ENCODE results near the gene VAV1. TPM values are rescaled to one million over a fixed set of nuclear protein-coding genes. Genes with fewer than 3 reads are reported as not detected.

The VAV1 gene
- total and polyA plus RNA-seq, 2 donors from 2014 or later, result 0.90 to 15.5 TPM

DNA sequence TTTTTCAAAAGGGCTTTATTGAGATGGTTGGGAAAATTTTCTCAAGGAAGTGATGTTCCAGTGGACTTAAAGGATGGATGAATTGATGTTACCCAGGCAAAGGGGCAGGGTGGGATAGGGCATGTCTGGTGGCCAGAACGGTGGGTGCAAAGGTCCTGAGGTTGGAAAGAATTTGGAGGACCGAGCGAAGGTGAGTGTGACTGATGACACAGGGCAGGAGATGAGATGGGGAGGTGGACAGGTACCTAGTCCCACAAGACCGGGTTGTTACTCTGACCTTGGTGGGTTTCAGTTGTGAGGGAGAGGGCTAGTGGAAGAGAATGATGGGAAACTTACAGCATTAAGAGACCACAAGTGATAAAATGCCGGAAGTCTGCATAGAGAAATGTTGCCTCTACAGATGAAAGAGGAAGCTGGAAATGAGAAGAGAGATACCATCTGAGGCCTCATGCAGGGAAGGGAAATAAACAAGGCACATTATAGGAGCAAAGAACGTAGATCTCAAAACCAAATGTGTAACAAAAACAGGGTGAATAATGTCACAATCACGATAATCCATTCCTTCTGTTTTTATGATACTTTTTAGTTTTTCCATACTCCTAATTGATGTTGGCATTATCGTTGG is 119.4 kb downstream of the VAV1 start:
- intact Hi-C loops (cut with DNase I), result no loop called here
- FAIRE-seq, result no peak
- H3K27me3 ChIP-seq (ENCODE audit: control insufficient read depth, insufficient read depth, low read length), result no peaks in the 10 kb centered on the region

DNA sequence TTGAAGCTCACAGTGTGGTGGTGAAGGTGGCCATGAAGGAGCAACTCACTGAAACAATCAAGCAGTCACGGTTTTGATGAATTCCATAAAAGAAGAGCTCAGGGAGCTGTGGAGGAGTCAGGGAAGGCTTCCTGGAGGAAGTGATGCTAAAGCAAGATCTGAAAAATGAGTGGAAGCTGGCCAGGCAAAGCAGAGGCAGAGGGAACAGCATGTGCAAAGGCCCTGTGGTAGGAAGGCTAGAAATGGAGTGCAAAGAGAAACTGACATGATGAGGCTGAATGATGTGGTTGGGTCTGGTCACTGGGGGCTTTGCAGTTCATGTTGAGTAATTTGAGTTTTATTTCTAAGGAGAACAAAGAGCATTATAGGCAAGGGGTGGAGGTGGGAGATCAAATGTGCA is 121.8 kb downstream of the VAV1 start:
- intact Hi-C loops (cut with DNase I), result no loop called here
- Histone ChIP-seq H3K27ac (ENCODE audit: low read depth in 2 of 2, low read length in 2 of 2) (no peak overlapping the region), H3K36me3 (ENCODE audit: control insufficient read depth in 2 of 3, insufficient read depth in 3 of 3, low read length in 3 of 3) (no peaks in the 10 kb centered on the region), H3K4me3 (ENCODE audit: low read length in 3 of 3) (no peak overlapping the region), H3K9me3 (ENCODE audit: control insufficient read depth in 2 of 3, insufficient read depth in 1 of 3, low read length in 3 of 3) (peaks cover 0 to 7% (median 0%) of the 10 kb centered on the region in 3 donors), H3K27me3 (ENCODE audit: control insufficient read depth, insufficient read depth, low read length) (no peaks in the 10 kb centered on the region), H3K9ac (ENCODE audit: low read length in 3 of 3) (no peak overlapping the region), H3K4me1 (ENCODE audit: control insufficient read depth in 2 of 3, insufficient read depth in 2 of 3, low read depth in 1 of 3, low read length in 3 of 3) (no peaks in the 10 kb centered on the region)
- FAIRE-seq (no peak), DNase-seq (no peak)
- TF ChIP-seq, protein P1, sequence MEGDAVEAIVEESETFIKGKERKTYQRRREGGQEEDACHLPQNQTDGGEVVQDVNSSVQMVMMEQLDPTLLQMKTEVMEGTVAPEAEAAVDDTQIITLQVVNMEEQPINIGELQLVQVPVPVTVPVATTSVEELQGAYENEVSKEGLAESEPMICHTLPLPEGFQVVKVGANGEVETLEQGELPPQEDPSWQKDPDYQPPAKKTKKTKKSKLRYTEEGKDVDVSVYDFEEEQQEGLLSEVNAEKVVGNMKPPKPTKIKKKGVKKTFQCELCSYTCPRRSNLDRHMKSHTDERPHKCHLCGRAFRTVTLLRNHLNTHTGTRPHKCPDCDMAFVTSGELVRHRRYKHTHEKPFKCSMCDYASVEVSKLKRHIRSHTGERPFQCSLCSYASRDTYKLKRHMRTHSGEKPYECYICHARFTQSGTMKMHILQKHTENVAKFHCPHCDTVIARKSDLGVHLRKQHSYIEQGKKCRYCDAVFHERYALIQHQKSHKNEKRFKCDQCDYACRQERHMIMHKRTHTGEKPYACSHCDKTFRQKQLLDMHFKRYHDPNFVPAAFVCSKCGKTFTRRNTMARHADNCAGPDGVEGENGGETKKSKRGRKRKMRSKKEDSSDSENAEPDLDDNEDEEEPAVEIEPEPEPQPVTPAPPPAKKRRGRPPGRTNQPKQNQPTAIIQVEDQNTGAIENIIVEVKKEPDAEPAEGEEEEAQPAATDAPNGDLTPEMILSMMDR (IDR thresholded peaks at IDR 0.05; ENCODE audit: borderline replicate concordance, extremely low read depth, insufficient read depth), result no peak

More for the DNA sequence above, 119.4 kb downstream of the VAV1 start:
- Histone ChIP-seq H3K36me3 (ENCODE audit: control insufficient read depth in 2 of 3, insufficient read depth in 3 of 3, low read length in 3 of 3) (no peaks in the 10 kb centered on the region), H3K4me1 (ENCODE audit: control insufficient read depth in 2 of 3, insufficient read depth in 2 of 3, low read depth in 1 of 3, low read length in 3 of 3) (no peaks in the 10 kb centered on the region), H3K27ac (ENCODE audit: low read depth in 2 of 2, low read length in 2 of 2) (no peak overlapping the region), H3K9me3 (ENCODE audit: control insufficient read depth in 2 of 3, insufficient read depth in 1 of 3, low read length in 3 of 3) (peaks cover 0 to 20% (median 2%) of the 10 kb centered on the region in 3 donors), H3K9ac (ENCODE audit: low read length in 3 of 3) (no peak overlapping the region), H3K4me3 (ENCODE audit: low read length in 3 of 3) (no peak overlapping the region)
- TF ChIP-seq, protein P1 (IDR thresholded peaks at IDR 0.05; ENCODE audit: borderline replicate concordance, extremely low read depth, insufficient read depth), result no peak
- no peak for DNase-seq

DNA sequence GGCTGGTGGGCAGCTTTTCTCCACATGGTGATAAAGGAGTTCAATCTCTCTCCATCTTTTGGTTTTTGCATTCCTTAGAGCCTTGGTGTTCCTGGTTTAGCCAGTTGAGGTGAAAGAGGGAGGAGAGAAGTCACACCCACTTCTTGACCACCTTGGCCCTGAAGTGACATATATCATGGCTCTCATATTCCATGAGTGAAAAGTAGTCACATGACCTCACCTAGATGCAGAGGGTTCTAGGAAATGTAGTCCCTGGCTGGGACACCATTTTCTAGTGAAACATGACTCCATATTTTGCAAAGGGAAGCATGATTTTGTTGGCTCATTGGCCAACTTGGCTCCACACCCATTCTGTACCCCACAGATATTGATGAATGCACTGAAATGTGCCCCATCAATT is 130.9 kb downstream of the VAV1 start:
- no peak overlapping the region for H3K9ac ChIP-seq (ENCODE audit: low read length in 3 of 3)
- TF ChIP-seq, protein P1 (IDR thresholded peaks at IDR 0.05; ENCODE audit: borderline replicate concordance, extremely low read depth, insufficient read depth), result no peak
- H3K27ac ChIP-seq (ENCODE audit: low read depth in 2 of 2, low read length in 2 of 2), result no peak overlapping the region
- intact Hi-C loops (cut with DNase I), result no loop called here
- FAIRE-seq, result no peak
- DNase-seq, result no peak
- H3K9me3 ChIP-seq (ENCODE audit: control insufficient read depth in 2 of 3, insufficient read depth in 1 of 3, low read length in 3 of 3), result peaks cover 0 to 19% (median 13%) of the 10 kb centered on the region in 3 donors
- no peaks in the 10 kb centered on the region for H3K27me3 ChIP-seq (ENCODE audit: control insufficient read depth, insufficient read depth, low read length)
- H3K4me1 ChIP-seq (ENCODE audit: control insufficient read depth in 2 of 3, insufficient read depth in 2 of 3, low read depth in 1 of 3, low read length in 3 of 3), result no peaks in the 10 kb centered on the region
- no peak overlapping the region for H3K4me3 ChIP-seq (ENCODE audit: low read length in 3 of 3)
- H3K36me3 ChIP-seq (ENCODE audit: control insufficient read depth in 2 of 3, insufficient read depth in 3 of 3, low read length in 3 of 3), result no peaks in the 10 kb centered on the region
